GM12875 (cell line): ENCODE results near the gene MAML2.

Experiments used
- H3K4me3 ChIP-seq: one replicate; pipeline ENCODE4 v1.5.1; 2011; ENCODE audit warnings: low read depth, low read length, control low read depth
- CTCF ChIP-seq: IDR thresholded peaks from 2 replicates; pipeline ENCODE4 v1.5.1; 2011; ENCODE audit warnings: low read depth, mild to moderate bottlenecking, control low read depth, inconsistent platforms, low read length, moderate library complexity, borderline replicate concordance; ENCODE audit not compliant: insufficient read depth

Gene MAML2

GRCh38 chr11:95984072-95984471 is 358.9 kb downstream of the MAML2 start:
- no peak overlapping the region for H3K4me3 ChIP-seq
- no peak for TF ChIP-seq CTCF

- H3K4me3 ChIP-seq, result no peak overlapping the region
- no peak for TF ChIP-seq CTCF
Measured at GRCh38 chr11:95977534-95978174, 365.3 kb downstream of the MAML2 start.

- no peak overlapping the region for H3K4me3 ChIP-seq
- TF ChIP-seq CTCF, result no peak
Measured at GRCh38 chr11:95976550-95976949, 366.4 kb downstream of the MAML2 start.

GRCh38 chr11:95975343-95975742 is 367.7 kb downstream of the MAML2 start:
- no peak overlapping the region for H3K4me3 ChIP-seq
- no peak for TF ChIP-seq CTCF

- no peak overlapping the region for H3K4me3 ChIP-seq
- no peak for TF ChIP-seq CTCF
Measured at GRCh38 chr11:95972060-95972459, 370.9 kb downstream of the MAML2 start.

GRCh38 chr11:95968585-95968984 is 374.4 kb downstream of the MAML2 start:
- H3K4me3 ChIP-seq, result no peak overlapping the region

More at GRCh38 chr11:95968585-95968984, 374.4 kb downstream of the MAML2 start:
- no peak for TF ChIP-seq CTCF
